Stimulated activated CD8-positive, alpha-beta memory T cell treated with anti-CD3 and anti-CD28 coated beads, Interleukin-2, amount 100 ng/mL, for 1 hour (primary cell): ENCODE results near the gene HAPLN2.
"Not testable (repeated sequence)": the region's sequence is repeated elsewhere in the genome, so short reads cannot be mapped to it uniquely, and the experiment has no call there.

ENCODE experiments used
- DNase-seq, 2 donors: peaks; one replicate each; pipeline ENCODE4 v3.0.0-alpha.2; 2020; ENCODE audit warnings: low read depth in 2 of 2

Gene HAPLN2

DNA sequence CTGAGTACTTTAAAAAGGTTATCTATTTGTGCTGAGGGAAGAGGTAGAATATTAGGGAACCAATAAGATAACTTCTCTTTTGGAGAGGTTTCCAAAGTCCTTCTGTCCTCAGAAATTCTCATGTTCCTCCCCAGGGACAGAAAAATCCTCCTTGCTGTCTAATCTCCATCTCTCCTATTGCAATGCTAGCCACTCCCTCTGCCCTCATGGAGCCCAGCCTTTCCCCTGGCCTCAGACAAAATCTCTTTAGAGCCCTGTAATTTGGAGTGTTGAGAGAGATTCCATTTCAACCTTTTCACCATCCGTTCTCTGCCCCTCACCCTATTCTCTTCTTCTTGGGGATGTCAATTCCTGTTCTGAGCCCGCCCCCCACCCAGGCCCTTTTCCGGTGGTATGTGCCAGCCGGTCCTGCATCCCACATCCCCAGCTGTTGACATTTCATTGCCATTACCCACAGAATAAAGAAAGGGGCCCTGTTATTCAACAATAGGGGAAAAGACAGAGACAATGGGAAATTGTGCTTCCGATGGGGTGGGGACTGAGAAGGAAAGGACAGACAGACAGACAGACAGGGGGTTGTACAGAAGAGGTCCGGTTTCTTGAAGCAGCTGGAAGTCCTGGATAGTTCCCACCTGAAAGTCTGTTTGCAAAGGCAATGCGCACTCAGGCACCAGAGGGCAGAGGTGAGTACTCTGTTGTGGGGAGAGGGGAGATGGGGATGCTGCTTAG lies at the start of gene HAPLN2:
Gene HAPLN2 (plus strand): TSS at position 563 of the 729 bp plus-strand sequence. CDS start 4,076 bp downstream, outside the sequence.
- DNase-seq: no peak

DNA sequence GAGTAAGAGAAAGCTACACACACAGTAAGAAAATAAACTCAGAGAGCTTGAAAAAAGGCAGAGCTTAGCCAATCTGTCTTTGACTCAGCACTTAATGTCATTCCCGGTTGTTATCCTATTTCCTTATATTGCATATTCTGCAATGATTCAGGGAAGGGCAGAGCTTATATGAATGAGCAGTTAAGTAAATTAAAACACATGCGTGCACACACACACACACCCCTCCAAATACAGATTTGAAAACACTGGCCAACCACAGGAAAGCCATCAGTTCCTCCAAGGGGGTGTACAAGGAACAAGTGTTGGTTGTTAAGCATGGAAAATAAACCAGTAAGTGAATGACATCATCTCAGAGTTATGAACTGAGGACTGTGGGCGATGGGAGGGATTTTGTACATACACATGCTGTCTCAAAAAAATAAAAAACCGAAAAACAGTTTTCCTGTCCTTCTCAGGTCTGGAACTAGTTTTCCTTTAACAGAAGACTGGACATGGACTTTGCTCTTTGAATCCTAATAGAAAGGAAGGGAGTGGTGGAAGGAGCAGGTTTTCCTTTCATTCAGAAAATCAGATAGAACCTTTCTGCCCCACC lies 47.9 kb upstream of the HAPLN2 start:
- no peak for DNase-seq

DNA sequence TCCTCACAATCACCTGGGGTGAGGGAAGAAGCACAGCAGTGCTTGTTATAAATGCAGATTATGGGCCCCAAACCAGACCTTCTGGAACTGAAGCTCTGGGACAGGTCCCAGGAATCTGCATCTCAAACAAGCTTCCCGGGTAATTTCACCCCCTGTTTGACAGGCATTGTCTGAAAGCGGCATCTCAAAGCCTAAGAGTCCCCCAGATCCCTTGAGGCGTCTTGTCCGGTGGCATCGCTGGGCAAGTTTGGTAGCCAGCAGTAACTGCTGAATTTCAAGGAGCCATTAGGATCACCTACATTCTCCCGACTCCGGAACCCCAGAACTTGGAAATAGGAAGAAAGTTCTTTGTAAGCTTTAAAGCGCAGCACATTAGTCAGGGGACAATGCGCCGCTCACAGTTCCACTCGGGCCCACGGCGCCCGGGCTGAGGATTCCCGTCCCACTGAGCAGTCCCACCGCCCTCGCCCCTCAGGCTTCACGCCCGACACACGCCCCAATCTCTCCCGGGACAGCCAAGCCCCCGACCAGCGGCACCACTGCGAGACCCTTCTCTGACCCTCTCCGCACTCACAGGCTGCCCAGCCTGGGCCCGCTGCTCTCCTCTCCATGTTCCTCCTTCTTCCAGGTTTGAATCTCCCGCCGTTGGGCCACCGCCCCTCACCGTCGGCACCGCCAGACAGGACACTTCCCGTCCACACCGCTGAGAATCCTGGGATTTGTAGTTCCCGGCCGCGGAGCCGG lies 47.1 kb upstream of the HAPLN2 start, which contains the start of gene IQGAP3:
Gene IQGAP3 (minus strand): TSS at position 647 of the 744 bp plus-strand sequence. CDS start 36 bp downstream, at position 611.
- peak; percentile 31 to 38 for DNase-seq

DNA sequence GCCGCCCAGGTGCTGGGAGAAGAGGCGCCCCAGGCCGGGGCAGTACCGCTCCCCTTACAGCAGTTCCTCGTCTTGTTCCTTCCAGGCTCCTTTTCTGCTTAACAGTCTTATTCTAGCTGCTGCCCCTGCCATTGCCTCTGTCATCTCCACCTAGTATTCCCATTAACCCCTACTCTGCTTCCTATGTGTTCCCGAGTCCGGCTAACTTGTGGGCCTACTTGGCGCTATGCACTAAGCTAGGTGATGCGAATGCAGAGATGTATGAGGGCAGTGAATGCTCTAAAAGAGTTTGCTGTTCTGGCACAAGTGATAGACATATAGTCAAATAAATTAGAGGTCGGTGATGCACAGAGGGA lies 46.6 kb upstream of the HAPLN2 start:
- DNase-seq: no peak

DNA sequence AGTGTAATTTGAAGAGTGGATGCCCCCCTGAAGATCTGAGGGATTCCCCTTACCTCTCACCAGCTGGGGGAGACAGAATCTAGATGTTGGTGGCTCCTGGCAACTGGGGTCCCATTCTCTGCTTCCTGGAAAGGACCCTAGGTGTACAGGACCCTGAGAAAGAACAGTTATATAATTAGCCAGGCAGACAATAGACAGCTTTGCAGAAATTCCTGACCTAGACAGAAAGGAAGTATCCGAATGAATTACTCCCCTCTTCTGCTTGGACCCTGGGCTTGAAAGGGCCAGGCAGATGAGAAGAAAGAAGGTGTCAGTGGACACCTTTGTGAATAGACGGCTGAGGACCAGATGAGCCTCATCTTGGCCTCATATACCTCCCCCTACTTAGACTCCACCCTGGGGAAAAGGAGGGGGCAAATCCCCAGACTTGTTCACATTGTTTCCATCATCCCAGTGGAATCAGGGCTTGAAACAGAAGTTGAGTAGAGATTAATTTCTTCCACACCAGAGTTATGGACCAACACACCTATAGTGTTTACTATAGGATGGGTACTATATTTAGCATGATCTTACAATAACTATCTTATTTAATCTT lies 45.1 kb upstream of the HAPLN2 start:
- DNase-seq: no peak

DNA sequence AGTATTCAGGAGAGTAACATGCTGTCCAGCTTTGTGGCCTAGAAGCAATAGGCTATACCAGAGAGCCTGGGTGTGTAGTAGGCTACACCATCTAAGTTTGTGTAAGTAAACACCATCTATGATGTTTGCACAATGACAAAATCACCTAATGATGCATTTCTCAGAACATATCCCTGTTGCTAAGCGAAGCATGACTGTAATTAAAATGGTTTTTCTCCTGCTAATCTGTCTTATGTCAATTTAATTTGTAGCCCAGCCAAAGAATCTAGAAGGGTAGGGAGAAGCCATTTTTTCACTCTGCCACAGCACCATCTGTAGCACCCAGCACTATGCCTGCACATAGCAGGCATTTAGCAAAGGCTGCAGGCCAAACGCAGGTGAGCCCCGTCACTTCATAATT lies 41.7 kb upstream of the HAPLN2 start:
- DNase-seq: no peak

DNA sequence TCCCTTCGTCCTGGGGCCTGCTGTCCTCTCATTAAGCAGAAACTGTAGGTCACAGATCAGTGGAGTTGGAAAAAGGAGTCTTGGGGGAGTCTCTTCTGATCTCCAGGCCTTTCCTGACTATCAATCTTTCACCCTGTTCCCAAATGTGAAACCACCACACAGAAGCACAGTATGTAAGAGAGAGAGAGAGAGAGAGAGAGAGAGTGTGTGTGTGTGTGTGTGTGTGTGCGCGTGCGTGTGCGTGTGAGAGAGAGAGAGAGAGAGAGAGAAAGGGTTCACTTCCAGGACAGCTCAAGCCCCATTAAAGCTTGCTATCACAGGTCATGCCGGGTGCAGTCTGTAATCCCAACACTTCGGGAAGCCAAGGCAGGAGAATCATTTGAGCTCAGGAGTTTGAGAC lies 41.2 kb upstream of the HAPLN2 start:
- DNase-seq: no peak

DNA sequence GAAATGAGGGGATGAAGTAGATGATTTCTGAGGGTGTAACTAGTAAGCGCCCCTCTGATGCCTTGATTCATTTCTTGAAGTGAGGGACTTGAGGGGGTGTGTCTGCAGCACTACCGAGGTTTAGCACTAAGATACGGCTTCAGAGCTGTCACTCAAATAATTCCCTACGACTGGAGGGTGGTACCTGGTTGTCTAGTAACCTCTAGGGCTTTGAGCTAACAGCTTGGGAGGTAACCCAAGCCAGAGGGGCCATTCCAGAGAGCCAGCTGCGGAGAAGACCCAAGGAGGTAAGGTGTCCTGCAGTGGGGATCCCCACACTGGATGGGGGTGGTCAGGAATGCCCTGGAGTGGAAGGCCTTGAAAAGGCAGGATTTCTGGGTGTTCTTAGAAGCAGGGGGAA lies 39.7 kb upstream of the HAPLN2 start, which contains the start of gene TTC24:
Gene TTC24 (plus strand): TSS at position 252 of the 400 bp plus-strand sequence. CDS start 1,642 bp downstream, outside the sequence.
- DNase-seq: no peak

DNA sequence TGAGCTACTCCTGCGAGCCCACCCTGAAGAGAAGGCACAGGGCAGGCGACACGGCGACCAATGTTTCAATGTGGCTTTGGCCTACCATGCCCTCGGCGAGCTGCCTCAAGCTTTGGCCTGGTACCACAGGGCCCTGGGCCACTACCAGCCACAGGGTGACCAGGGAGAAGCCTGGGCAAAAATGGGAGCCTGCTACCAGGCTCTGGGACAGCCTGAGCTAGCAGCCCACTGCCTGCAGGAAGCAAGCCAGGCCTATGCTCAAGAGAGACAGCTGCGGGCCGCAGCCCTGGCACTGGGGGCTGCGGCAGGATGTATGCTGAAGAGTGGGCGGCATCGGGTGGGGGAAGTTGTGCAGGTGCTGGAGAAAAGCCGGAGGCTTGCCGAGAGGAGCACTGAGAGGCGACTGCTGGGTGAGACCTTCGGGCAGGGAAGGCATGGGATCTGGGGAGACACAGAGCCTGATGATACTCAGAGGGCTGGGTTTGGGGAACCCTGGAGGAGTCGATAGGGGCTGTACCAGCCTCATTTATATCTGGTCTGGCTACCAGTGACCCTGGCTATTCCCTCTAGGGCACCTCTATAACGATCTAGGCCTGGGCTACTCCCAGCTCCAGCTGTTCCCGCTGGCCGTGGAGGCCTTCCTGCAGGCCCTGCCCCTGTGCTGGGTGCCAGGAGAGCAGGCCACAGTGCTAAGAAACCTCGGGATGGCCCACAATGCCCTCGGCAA lies 37.4 kb upstream of the HAPLN2 start:
- DNase-seq: peak in 1 of 2 donors; percentile 29

DNA sequence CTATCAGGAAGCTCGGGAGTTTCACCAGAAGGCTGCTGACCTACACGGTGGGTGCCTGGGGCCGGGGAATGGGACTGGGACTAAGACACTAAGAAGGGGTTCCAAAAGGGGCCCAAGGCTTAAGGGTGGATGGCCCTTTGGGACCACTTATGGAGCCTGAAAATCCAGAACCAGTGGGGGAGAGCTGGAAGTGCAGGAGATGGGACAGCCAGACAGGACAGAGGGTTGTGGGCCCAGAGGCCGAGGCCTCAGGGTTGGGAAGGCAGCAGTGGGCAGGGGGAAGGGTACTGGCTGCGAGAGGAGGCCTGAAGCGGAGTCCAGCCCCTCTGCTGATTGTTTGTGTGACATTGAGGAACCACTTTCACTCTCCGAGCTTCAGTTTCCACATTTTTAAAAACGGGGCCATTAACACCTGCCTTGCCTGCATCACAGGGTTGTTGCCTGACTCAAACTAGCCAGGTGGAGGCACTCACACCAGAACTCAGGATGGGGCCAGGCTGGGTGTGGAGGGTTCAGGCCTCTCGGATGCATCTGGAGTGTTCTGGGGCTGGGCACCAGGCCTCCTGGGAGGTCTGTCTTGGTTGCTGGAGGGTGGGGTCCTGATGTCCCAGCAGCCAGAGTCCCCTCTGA lies 36.7 kb upstream of the HAPLN2 start:
- DNase-seq: no peak

DNA sequence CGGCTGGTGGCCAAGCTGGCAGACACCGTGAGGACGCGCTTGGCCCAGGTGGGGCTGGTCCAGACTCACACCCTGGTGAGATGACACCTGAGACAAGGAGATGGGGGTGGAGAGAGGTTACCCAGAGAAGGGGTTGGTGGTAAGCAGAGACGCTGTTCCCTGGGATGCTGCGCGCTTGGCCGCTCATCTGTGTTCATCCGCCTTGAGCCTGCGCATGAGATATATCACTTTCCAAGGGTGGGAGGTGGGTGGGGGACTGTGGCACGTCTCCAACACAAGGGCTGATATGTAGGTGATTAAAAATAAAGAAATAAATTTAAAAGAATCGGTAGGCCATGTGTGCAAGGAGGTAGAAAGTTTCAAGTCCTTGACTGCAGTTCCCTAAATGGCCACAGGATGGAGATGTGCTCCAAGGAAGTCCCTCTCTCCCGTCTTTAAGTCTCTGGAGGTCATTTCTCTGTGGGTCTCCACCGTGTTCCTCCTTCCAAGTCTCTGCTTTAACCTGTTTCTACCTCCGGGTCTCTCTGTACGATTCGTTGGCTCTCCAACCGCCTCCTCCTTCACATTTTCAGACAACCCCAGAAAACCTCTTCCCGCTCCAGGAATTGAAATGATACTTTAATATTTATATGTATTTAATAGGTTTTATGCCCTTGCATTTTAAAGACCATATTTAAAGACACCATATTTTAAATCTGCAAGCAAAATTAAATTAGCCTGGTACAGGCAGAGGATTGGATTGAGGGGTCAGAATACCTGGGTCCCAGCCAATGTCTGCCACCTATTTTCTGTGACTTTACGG lies 35.2 kb upstream of the HAPLN2 start:
- DNase-seq: peak; percentile 43 to 51

DNA sequence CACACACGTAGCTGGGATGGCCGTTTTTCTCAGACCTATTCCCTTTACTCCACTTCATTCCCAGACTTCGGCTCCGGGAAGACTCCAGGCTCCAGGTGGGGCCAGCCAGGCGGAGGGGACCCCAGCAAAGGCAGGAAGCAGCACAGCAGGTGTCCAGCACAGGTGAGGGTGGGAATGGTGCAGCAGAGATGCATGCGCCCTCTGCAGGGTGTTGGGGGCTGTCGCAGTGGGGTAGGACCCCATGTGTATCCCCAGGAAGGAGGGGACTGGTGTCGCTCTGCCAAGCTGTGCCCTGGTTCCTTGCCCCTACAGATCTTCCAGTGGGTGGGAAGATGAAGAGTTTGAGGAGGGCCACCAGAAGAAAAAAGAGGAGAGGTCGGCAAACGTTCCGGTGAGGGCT lies 34.4 kb upstream of the HAPLN2 start:
- DNase-seq: no peak

DNA sequence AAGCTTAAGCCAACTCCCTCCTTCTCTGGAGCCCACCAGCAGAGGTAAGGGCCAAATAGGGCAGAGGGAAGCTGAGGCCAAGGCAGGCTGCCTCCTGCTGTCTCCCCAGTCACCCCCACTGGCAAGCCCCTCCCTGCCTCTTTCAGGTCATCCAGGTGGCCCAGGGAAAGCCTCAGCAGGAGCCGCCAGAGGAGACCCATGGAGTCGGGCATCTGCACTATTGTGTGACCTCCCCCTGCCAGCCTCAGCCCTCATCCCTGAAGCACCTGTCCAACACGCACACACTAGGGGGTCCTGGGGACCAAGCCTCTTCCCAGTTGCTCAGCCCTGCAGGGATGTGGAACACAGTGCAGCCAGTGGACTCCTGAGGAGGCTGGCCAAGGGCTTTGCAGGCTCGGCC lies 32.9 kb upstream of the HAPLN2 start:
- DNase-seq: no peak

DNA sequence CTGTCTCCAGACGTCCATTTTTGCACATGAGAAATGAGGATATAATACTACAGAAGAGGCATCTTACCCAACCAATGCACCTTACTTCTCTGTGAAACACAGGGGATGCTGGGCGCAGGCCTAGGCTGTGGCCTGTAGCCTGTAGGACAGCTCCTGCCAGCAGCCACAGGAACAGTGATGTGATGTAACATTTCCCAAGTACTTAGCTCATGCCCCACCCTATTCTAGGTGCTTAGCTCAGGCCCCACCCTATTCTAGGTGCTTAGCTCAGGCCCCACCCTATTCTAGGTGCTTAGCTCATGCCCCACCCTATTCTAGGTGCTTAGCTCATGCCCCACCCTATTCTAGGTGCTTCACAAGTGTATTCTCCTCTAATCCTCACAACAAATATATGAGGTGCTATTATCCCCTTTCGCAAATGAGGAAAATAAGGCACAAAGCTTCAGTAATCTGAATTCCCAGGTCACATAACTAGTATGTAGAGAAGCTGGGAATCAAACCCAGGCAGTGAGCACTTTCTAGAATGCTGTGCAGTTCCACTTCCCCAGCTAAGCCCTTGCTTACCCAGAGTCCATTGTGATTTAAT lies 32.2 kb upstream of the HAPLN2 start:
- DNase-seq: no peak

DNA sequence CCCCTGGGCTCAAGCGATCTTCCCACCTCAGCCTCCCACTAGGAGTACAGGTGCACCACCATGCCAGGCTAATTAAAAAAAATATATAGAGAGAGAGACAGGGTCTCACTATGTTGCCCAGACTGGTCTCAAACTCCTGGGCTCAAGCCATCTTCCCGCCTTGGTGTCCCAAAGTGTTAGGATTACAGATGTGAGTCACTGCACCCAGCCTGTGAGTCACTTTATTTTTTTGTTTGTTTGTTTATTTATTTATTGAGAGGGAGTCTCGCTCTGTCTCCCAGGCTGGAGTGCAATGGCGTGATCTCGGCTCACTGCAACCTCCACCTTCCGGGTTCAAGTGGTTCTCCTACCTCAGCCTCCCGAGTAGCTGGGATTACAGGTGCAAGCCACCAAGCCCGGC lies 31.3 kb upstream of the HAPLN2 start:
- not testable (repeated sequence) for DNase-seq

DNA sequence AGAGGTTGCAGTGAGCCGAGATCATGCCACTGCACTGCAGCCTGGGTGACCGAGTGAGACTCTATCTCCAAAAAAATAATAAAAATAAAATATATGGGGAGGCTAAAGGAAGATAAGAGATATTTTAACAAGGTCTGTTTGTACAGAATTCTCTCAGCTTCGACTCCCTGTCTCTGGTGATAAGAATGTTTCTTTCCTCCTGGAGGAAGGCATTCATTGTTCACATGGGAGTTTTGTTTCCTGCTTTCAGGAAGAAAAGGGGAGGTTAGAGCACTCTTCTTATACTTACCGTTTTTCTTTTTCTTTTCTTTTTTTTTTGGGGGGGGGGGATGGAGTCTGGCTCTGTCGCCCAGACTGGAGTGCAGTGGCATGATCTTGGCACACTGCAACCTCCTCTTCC lies 29.7 kb upstream of the HAPLN2 start:
- DNase-seq: no peak

DNA sequence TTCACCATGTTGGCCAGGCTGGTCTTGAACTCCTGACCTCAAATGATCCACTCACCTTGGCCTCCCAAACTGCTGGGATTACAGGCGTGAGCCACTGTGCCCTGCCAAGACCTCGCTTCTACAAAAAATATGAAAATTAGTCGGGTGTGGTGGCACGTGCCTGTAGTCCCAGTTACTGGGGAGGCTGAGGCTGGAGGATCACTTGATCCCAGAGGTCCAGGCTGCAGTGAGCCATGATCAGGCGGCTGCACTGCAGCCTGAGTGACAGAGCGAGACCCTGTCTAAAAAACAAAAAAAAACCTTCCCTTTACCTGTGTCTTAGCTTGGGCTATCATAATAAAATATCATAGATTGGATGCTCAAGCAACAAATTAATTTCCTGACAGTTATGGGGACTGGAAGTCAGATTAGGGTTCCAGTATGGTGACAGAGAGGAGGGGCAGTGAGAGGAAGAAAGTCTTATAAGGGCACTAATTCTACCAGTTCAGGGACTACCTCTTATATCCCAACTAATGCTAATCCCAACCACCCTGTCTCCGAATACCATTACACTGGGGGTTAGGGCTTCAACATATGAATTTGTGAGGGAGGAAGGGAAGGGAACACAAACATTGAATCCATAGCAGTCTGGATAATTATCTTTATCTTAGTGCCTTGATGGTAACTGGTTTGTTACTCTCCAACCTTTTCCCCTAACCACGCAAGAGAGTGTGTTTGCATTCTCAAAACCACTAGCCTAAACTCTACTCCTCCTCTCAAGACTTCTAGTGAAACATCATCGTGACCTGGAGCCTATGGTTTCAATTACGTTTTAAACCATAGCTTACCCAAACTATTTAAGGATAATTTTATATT lies 28.7 kb upstream of the HAPLN2 start:
- DNase-seq: no peak

DNA sequence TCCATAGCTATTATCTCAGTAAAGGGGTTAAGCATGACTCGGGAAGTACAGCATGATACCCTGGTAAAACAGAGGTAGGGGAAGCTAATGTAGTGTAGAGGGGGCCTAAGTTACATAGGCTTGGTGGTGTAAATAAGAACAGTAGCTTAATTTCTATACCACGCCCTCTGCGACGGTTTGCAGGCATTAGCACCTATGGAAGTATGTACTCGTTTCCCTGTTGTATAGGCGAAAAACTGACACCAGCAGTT lies 28.1 kb upstream of the HAPLN2 start:
- no peak for DNase-seq

DNA sequence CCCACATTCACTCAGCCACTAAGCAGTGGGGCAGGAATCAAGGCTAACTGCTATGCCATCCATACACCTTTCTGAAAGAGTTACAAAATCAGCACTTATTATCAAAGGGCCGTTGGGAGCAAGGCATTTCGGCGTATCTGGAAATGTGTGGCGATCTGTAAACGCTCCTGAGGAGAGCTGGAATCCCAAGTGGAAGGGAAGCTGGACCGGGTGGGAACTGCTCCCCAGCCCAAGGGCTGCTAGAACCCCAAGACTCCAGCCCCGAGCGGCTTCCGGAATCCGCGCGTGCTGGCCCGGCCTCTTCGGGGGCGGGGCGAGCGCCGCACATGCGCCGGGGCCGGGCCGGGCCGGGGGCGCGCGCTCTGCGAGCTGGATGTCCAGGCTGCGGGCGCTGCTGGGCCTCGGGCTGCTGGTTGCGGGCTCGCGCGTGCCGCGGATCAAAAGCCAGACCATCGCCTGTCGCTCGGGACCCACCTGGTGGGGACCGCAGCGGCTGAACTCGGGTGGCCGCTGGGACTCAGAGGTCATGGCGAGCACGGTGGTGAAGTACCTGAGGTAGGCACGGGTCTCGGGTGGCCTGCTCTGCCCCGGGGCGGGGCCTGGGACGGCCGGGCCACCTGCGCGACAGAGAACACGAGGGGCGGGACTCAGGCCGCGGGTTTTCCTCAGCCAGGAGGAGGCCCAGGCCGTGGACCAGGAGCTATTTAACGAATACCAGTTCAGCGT lies 27.6 kb upstream of the HAPLN2 start, which contains the start of gene NAXE:
Gene NAXE (plus strand): TSS at position 345 of the 726 bp plus-strand sequence. CDS start 29 bp downstream, at position 374.
- peak; percentile 30 to 48 for DNase-seq
